GM23248 (cell line): ENCODE results near the gene NOP10. TPM values are rescaled to one million over a fixed set of nuclear protein-coding genes. Genes with fewer than 3 reads are reported as not detected.

Experiments
- DNase-seq: peaks from one replicate; pipeline ENCODE4 v3.0.0-alpha.2; 2015
- H2AFZ ChIP-seq: fragments of 200-600 bp; sonication (generic); 2 replicates; pipeline ENCODE4 v1.6.1; 2016; ENCODE audit warnings: antibody characterized with exemption
- H3F3A ChIP-seq: fragments of 200-600 bp; sonication (generic); 2 replicates; pipeline ENCODE4 v1.6.1; 2016; ENCODE audit warnings: mild to moderate bottlenecking, antibody characterized with exemption, mixed run types; ENCODE audit not compliant: insufficient read depth
- H3K27ac ChIP-seq: fragments of 200-600 bp; sonication (generic); 2 replicates; pipeline ENCODE4 v1.5.1; 2016; ENCODE audit warnings: mild to moderate bottlenecking
- H3K27me3 ChIP-seq: fragments of 200-600 bp; sonication (generic); replicated peaks from 2 replicates; pipeline ENCODE4 v1.6.1; 2016; ENCODE audit warnings: mild to moderate bottlenecking; ENCODE audit not compliant: insufficient read depth
- H3K36me3 ChIP-seq: fragments of 200-600 bp; sonication (generic); 2 replicates; pipeline ENCODE4 v1.6.1; 2016; ENCODE audit warnings: low read depth, mild to moderate bottlenecking
- H3K4me1 ChIP-seq: fragments of 200-600 bp; sonication (generic); 2 replicates; pipeline ENCODE4 v1.6.1; 2016; ENCODE audit warnings: mild to moderate bottlenecking; ENCODE audit not compliant: insufficient read depth
- H3K4me2 ChIP-seq: fragments of 200-600 bp; sonication (generic); one replicate; pipeline ENCODE4 v1.6.1; 2016; ENCODE audit warnings: mild to moderate bottlenecking; ENCODE audit not compliant: unreplicated experiment
- H3K4me3 ChIP-seq: fragments of 200-600 bp; sonication (generic); 2 replicates; pipeline ENCODE4 v1.5.1; 2016; ENCODE audit warnings: mild to moderate bottlenecking
- H3K79me2 ChIP-seq: fragments of 200-600 bp; sonication (generic); 2 replicates; pipeline ENCODE4 v1.6.1; 2016; ENCODE audit warnings: mild to moderate bottlenecking; ENCODE audit not compliant: insufficient read depth
- H3K9ac ChIP-seq: fragments of 200-600 bp; sonication (generic); 2 replicates; pipeline ENCODE4 v1.6.1; 2016; ENCODE audit warnings: mild to moderate bottlenecking
- H3K9me2 ChIP-seq: fragments of 200-600 bp; sonication (generic); 2 replicates; pipeline ENCODE4 v1.6.1; 2016; ENCODE audit warnings: mixed run types, mild to moderate bottlenecking, moderate library complexity; ENCODE audit not compliant: insufficient read depth
- H3K9me3 ChIP-seq: fragments of 200-600 bp; sonication (generic); one replicate; pipeline ENCODE4 v1.6.1; 2017; ENCODE audit warnings: low read depth
- H4K20me1 ChIP-seq: fragments of 200-600 bp; sonication (generic); 2 replicates; pipeline ENCODE4 v1.6.0; 2016; ENCODE audit not compliant: insufficient read depth
- EZH2 ChIP-seq: fragments of 200-600 bp; sonication (generic); IDR thresholded peaks from 2 replicates; pipeline ENCODE4 v1.6.1; 2018; ENCODE audit warnings: antibody characterized with exemption, mild to moderate bottlenecking; ENCODE audit not compliant: insufficient read depth, poor library complexity, severe bottlenecking
- EZH2phosphoT487 ChIP-seq: fragments of 200-600 bp; sonication (generic); IDR thresholded peaks from 2 replicates; pipeline ENCODE4 v1.6.1; 2018; ENCODE audit warnings: antibody characterized with exemption, moderate library complexity, mild to moderate bottlenecking, low read depth; ENCODE audit not compliant: insufficient read depth
- WGBS, 2 experiments: methylation state at CpG; one replicate each; pipeline ENCODE4 v1.1.6; 2015 to 2017; ENCODE audit warnings: low lambda C conversion rate in 2 of 2, low coverage in 1 of 2; ENCODE audit errors: missing lambda C conversion rate in 2 of 2; 5-methylcytosine and 5-hydroxymethylcytosine counted together
- in situ Hi-C: fragments of 300-500 bp; cut with MboI; formaldehyde crosslinking; loops from 2 replicates; pipeline ENCODE4 v1.15.0; 2020
- polyA plus RNA-seq: library from polyadenylated mRNA; unstranded; fragments of >200 nt; fragmentation: Nextera tagmentation; extraction: Ambion mirVana; gene quantifications from 2 replicates; pipeline ENCODE4 v1.2.1, GENCODE V29; 2016
- total RNA-seq: library from RNA; depleted of rRNA; stranded (reverse); fragments of >200 nt; shearing (Covaris generic); gene quantifications from 2 replicates; pipeline ENCODE4 v1.2.3, GENCODE V29; 2014

Gene NOP10
- total and polyA plus RNA-seq, 2 experiments from 2014 or later, result 208 to 425 TPM

DNA sequence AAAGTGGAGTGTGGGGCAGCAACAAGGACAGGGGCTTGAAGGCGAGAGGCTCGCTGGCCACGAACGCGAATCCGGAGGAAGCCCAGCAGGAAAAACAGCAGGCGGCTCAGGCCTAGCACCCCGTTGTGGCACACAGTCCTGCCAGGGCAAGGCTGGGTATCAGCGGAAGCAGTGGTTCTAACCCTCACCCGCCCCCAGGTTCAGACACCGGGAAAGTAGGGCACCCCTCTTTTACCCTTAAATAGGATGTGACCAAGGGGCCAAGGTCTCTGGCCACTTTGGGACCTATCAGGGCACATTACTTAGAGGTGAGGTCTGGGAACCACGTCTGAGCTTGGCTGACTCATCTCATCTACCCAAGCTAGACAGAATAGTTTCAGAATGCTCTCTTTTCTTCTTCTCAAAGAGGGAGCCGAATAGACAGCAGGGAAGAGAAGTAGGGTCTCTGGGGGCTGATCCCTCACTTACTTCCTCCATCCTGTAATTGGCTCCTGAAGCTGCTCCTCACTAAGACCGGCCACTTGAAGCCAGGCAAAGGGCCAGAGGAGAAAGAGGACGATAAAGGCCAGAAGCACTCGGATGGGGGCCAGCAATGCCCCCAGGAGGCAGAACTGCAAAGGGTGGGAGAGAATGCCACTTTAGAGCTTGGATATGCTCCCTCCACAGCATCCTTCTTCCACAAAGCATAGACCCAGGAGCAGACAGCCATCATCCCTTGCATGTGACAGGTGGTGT is 22.3 kb upstream of the NOP10 start:
- Histone ChIP-seq H3K27me3 (no peaks in the 10 kb centered on the region), H3F3A (0 out of 2 replicates have a peak, but pooled peaks cover 6% of the 10 kb centered on the region), H3K27ac (no peak overlapping the region), H4K20me1 (no peaks in the 10 kb centered on the region), H3K9me3 (no peaks in the 10 kb centered on the region), H3K36me3 (no peaks in the 10 kb centered on the region), H3K4me3 (peak overlapping the region; percentile 92; the same call in 1 of the 2 replicates), H3K9ac (no peak overlapping the region), H3K4me1 (no peaks in the 10 kb centered on the region; the same call in 1 of the 2 replicates), H3K4me2 (no peak overlapping the region), H3K9me2 (no peaks in the 10 kb centered on the region), H3K79me2 (peaks cover 25% of the 10 kb centered on the region), H2AFZ (no peak overlapping the region)
- in situ Hi-C loops, result loop anchor here (25.0 kb wide), 3 partner anchors 147 to 253 kb away; partner anchors contain the start of genes EMC7, GOLGA8B and PGBD4
- 86% methylated on average over 16 of the region's 16 CpGs for WGBS, 2 experiments
- no peak for TF ChIP-seq EZH2phosphoT487
- no peak for TF ChIP-seq EZH2
- DNase-seq, result peak; percentile 16

DNA sequence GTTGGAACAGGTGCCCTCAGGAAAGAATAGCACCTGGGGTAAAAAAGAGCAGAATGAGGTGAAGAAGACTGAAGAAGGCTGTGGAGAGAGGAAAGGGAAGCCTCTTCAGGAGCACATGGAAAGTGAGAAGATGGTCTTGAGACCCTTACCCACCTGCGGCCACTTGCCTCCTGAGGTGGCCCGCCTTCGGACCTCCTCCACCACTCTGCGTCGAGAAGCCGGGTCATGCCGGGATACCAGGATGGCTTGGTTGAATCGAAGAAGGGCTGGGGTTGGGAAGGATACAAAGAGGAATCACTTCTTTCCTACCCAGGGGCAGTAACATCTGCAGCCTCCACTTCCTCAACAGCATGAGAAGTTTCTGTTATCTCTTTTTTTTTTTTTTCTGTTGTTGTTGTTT is 21.1 kb upstream of the NOP10 start:
- TF ChIP-seq EZH2, result no peak
- TF ChIP-seq EZH2phosphoT487, result no peak
- no peak overlapping the region for H3K9ac ChIP-seq
- H2AFZ ChIP-seq, result no peak overlapping the region
- H3K4me3 ChIP-seq, result no peak overlapping the region
- no peaks in the 10 kb centered on the region for H4K20me1 ChIP-seq
- in situ Hi-C loops, result loop anchor here (25.0 kb wide), 3 partner anchors 148 to 252 kb away; partner anchors contain the start of genes EMC7, GOLGA8B and PGBD4
- H3K9me2 ChIP-seq, result no peaks in the 10 kb centered on the region
- no peaks in the 10 kb centered on the region for H3K36me3 ChIP-seq
- H3K79me2 ChIP-seq, result peaks cover 25% of the 10 kb centered on the region
- no peak for DNase-seq
- H3K27me3 ChIP-seq, result no peaks in the 10 kb centered on the region
- H3K4me1 ChIP-seq, result no peaks in the 10 kb centered on the region; the same call in 1 of the 2 replicates
- 91 to 94% methylated on average over 8 of the region's 8 CpGs for WGBS, 2 experiments
- H3K4me2 ChIP-seq, result no peak overlapping the region
- H3F3A ChIP-seq, result 0 out of 2 replicates have a peak, but pooled peaks cover 6% of the 10 kb centered on the region
- H3K27ac ChIP-seq, result no peak overlapping the region
- no peaks in the 10 kb centered on the region for H3K9me3 ChIP-seq

GRCh38 chr15:34362047-34362773 is 19.3 kb upstream of the NOP10 start:
- no peak overlapping the region for H3K4me3 ChIP-seq
- no peaks in the 10 kb centered on the region for H3F3A ChIP-seq
- no peak overlapping the region for H3K4me2 ChIP-seq
- H2AFZ ChIP-seq, result no peak overlapping the region
- no peaks in the 10 kb centered on the region; the same call in 1 of the 2 replicates for H3K4me1 ChIP-seq
- no peaks in the 10 kb centered on the region for H3K9me3 ChIP-seq
- WGBS, 2 experiments, result 83 to 86% methylated on average over 9 to 10 of the region's 10 CpGs
- H4K20me1 ChIP-seq, result no peaks in the 10 kb centered on the region
- H3K79me2 ChIP-seq, result peaks cover 15% of the 10 kb centered on the region
- H3K27me3 ChIP-seq, result no peaks in the 10 kb centered on the region
- H3K36me3 ChIP-seq, result no peaks in the 10 kb centered on the region
- no peak overlapping the region for H3K9ac ChIP-seq
- TF ChIP-seq EZH2phosphoT487 (no peak), EZH2 (no peak)
- no peak overlapping the region for H3K27ac ChIP-seq
- DNase-seq, result no peak
- no peaks in the 10 kb centered on the region for H3K9me2 ChIP-seq
- in situ Hi-C loops, result loop anchor here (25.0 kb wide), 3 partner anchors 150 to 250 kb away; partner anchors contain the start of genes EMC7, GOLGA8B and PGBD4

- in situ Hi-C loops, result loop anchor here (25.0 kb wide), 3 partner anchors 151 to 249 kb away; partner anchors contain the start of genes EMC7, GOLGA8B and PGBD4
- WGBS, 2 experiments, result 91 to 92% methylated on average over 7 of the region's 7 CpGs
- H4K20me1 ChIP-seq, result no peaks in the 10 kb centered on the region
- no peaks in the 10 kb centered on the region for H3K9me3 ChIP-seq
- no peaks in the 10 kb centered on the region for H3K27me3 ChIP-seq
- peaks cover 15% of the 10 kb centered on the region for H3K79me2 ChIP-seq
- H2AFZ ChIP-seq, result no peak overlapping the region
- TF ChIP-seq EZH2phosphoT487 (no peak), EZH2 (no peak)
- no peak for DNase-seq
- no peaks in the 10 kb centered on the region for H3K36me3 ChIP-seq
- H3K4me2 ChIP-seq, result no peak overlapping the region
- no peaks in the 10 kb centered on the region; the same call in 1 of the 2 replicates for H3K4me1 ChIP-seq
- H3K9ac ChIP-seq, result no peak overlapping the region
- no peaks in the 10 kb centered on the region for H3F3A ChIP-seq
- no peaks in the 10 kb centered on the region for H3K9me2 ChIP-seq
- H3K27ac ChIP-seq, result no peak overlapping the region
- no peak overlapping the region for H3K4me3 ChIP-seq
Measured at GRCh38 chr15:34361278-34361677, 18.3 kb upstream of the NOP10 start.
